GM19397 (cell line): Measurements from ENCODE around the gene CYP2C19.
"Not testable (repeated sequence)": the region's sequence is repeated elsewhere in the genome, so short reads cannot be mapped to it uniquely, and the experiment has no call there.

Experiments used
- ATAC-seq: cut with Tn5 transposase; IDR thresholded peaks from one replicate; pipeline ENCODE4 v1.9.1; 2021; ENCODE audit warnings: mild to moderate bottlenecking, moderate library complexity; ENCODE audit not compliant: unreplicated experiment

CYP2C19 gene

GRCh38 chr10:94878649-94879048 lies 116.2 kb downstream of the CYP2C19 start:
- ATAC-seq: peak; percentile 22

GRCh38 chr10:94879214-94879613 lies 116.7 kb downstream of the CYP2C19 start:
- ATAC-seq: peak; percentile 52

- ATAC-seq: no peak
Measured at GRCh38 chr10:94889123-94889522, 126.6 kb downstream of the CYP2C19 start.

GRCh38 chr10:94890264-94891022 lies 128.0 kb downstream of the CYP2C19 start:
- no peak for ATAC-seq

GRCh38 chr10:94898414-94898813 lies 135.9 kb downstream of the CYP2C19 start:
- not testable (repeated sequence) for ATAC-seq

GRCh38 chr10:94902080-94902479 lies 139.6 kb downstream of the CYP2C19 start:
- ATAC-seq: no peak

- ATAC-seq: no peak
Measured at GRCh38 chr10:94902570-94902969, 140.1 kb downstream of the CYP2C19 start.
